ENCODE data around the gene OR1N1. TPM values are rescaled to one million over a fixed set of nuclear protein-coding genes. Genes with fewer than 3 reads are reported as not detected.

Gene OR1N1
- total and polyA plus RNA-seq, 2 of the 4 experiments (the other 2 are of a cell fraction) = not detected

- H2BK120ac ChIP-seq (ENCODE audit: low read depth, low read length) = peak overlapping the region; percentile 84
- intact Hi-C loops (cut with micrococcal nuclease) (no loop called here), in situ Hi-C loops (cut with MboI; ENCODE audit: low sequenced_read_pairs) (no loop called here), dilution Hi-C loops (cut with HindIII; ENCODE audit: low sequenced_read_pairs, unreplicated experiment) (no loop called here)
- WGBS, 2 experiments (ENCODE audit: extremely low coverage in 2 of 2, insufficient read length in 1 of 2) = no CpG with 5 or more reads among the region's 2 CpGs
- no peak overlapping the region for H2BK5ac ChIP-seq (ENCODE audit: low read depth, low read length, poor library complexity, severe bottlenecking)
- H3K9me1 ChIP-seq (ENCODE audit: insufficient read depth, low read length) = no peaks in the 10 kb centered on the region
- peak overlapping the region; percentile 2 for H4K5ac ChIP-seq (ENCODE audit: low read depth, low read length)
- H3K4me2 ChIP-seq (ENCODE audit: low read depth, low read length) = peak overlapping the region; percentile 0
- no peak overlapping the region for H2AK9ac ChIP-seq (replicated peaks; ENCODE audit: low read depth, low read length, poor library complexity)
- H3K9me3 ChIP-seq (ENCODE audit: control insufficient read depth, insufficient read depth, low read length) = no peaks in the 10 kb centered on the region
- peak; percentile 60 for ATAC-seq (ENCODE audit: low read depth)
- H2BK15ac ChIP-seq (ENCODE audit: low read depth, low read length) = no peak overlapping the region
- TF ChIP-seq CEBPB (IDR thresholded peaks at IDR 0.05; ENCODE audit: low read depth, low read length) = no peak
- TF ChIP-seq MAZ (IDR thresholded peaks at IDR 0.05; ENCODE audit: borderline replicate concordance, low read depth, low read length) = no peak
- no peak for TF ChIP-seq CTCF (conservative IDR thresholded peaks at IDR 0.05; ENCODE audit: low read depth, low read length)
- TF ChIP-seq USF2 (IDR thresholded peaks at IDR 0.05; ENCODE audit: low read depth, low read length) = no peak
- TF ChIP-seq FOS (IDR thresholded peaks at IDR 0.05; ENCODE audit: low read depth, low read length) = no peak
- TF ChIP-seq ELK1 (IDR thresholded peaks at IDR 0.05; ENCODE audit: borderline replicate concordance, low read depth, low read length) = no peak
- no peak for TF ChIP-seq CHD1 (IDR thresholded peaks at IDR 0.05; ENCODE audit: low read depth, low read length)
- TF ChIP-seq MAFK (IDR thresholded peaks at IDR 0.05; ENCODE audit: low read depth, low read length) = no peak
- no peak for TF ChIP-seq BHLHE40 (IDR thresholded peaks at IDR 0.05; ENCODE audit: low read depth, low read length)
- no peak for TF ChIP-seq RAD21 (IDR thresholded peaks at IDR 0.05; ENCODE audit: low read length)
- TF ChIP-seq MXI1 (IDR thresholded peaks at IDR 0.05; ENCODE audit: borderline replicate concordance, low read depth, low read length) = no peak
- no peak for TF ChIP-seq POLR2A (IDR thresholded peaks at IDR 0.05; ENCODE audit: low read depth, low read length)
- TF ChIP-seq NFE2L2 (IDR thresholded peaks at IDR 0.05; ENCODE audit: low read depth, low read length) = no peak
- no peak for TF ChIP-seq RCOR1 (IDR thresholded peaks at IDR 0.05; ENCODE audit: insufficient replicate concordance, low read length)
- no peak for TF ChIP-seq RFX5 (IDR thresholded peaks at IDR 0.05; ENCODE audit: low read depth, low read length)
- no peak for TF ChIP-seq SMC3 (IDR thresholded peaks at IDR 0.05; ENCODE audit: low read depth, low read length)
- POLR2A ChIA-PET (ENCODE audit: unreplicated experiment) = interaction anchor here (0.6 to 0.8 kb wide), 2 partner anchors 16 to 28 kb away, joined by 3 to 9 read pairs; no protein-coding TSS in a partner anchor
- peak overlapping the region; percentile 82 for H3K4ac ChIP-seq (ENCODE audit: low read depth, low read length)
- H3K27me3 ChIP-seq (ENCODE audit: control insufficient read depth, insufficient read depth, low read length) = no peaks in the 10 kb centered on the region; the same call in 1 of the 2 replicates
- H2BK20ac ChIP-seq (ENCODE audit: low read depth, low read length) = peak overlapping the region; percentile 73
- peak overlapping the region; percentile 27; the same call in 1 of the 2 replicates for H3K56ac ChIP-seq (ENCODE audit: extremely low read depth, insufficient read depth, low read length)
- H4K20me1 ChIP-seq (ENCODE audit: insufficient read depth, low read length) = no peaks in the 10 kb centered on the region
- CTCF ChIA-PET = no interaction called here
- H3K27ac ChIP-seq (ENCODE audit: insufficient read depth, low read length) = peak overlapping the region; percentile 77
- no peak overlapping the region for H3K9ac ChIP-seq (ENCODE audit: low read depth, low read length)
- H3K23ac ChIP-seq (ENCODE audit: low read depth, low read length) = peak overlapping the region; percentile 48; the same call in 1 of the 2 replicates
- no peaks in the 10 kb centered on the region for H3K79me1 ChIP-seq (ENCODE audit: low read depth in 1 of 2, low read length in 2 of 2)
- H2AFZ ChIP-seq (replicated peaks; ENCODE audit: low read length, poor library complexity) = no peak overlapping the region
- peaks cover 5% of the 10 kb centered on the region; the same call in 1 of the 2 replicates for H3K4me1 ChIP-seq (ENCODE audit: control insufficient read depth, insufficient read depth, low read length)
- DNase-seq = no peak
- H4K91ac ChIP-seq (ENCODE audit: insufficient read depth, low read depth, low read length) = peak overlapping the region; percentile 73
- H4K8ac ChIP-seq (ENCODE audit: low read depth in 2 of 2, low read length in 2 of 2) = peak overlapping the region; percentile 4 to 22; a peak in 2 of 4 replicates
- H3K36me3 ChIP-seq (ENCODE audit: control insufficient read depth, insufficient read depth, low read length) = no peaks in the 10 kb centered on the region
- BruUV-seq (replicated peaks) = no TSS peak
- H2AK5ac ChIP-seq (ENCODE audit: low read depth, low read length) = no peak overlapping the region
- H3K14ac ChIP-seq (replicated peaks; ENCODE audit: low read depth, low read length) = no peak overlapping the region
- H3K18ac ChIP-seq (ENCODE audit: low read depth, low read length) = peak overlapping the region; percentile 33; the same call in 1 of the 2 replicates
- no peak overlapping the region for H3K4me3 ChIP-seq (ENCODE audit: insufficient read depth, low read depth, low read length)
These were observed 45.4 kb upstream of the OR1N1 start for GRCh38 chr9:122572456-122572855.
